Gastroesophageal sphincter (tissue), 4 donors: ENCODE measurements around the gene KCNJ11. TPM values are rescaled to one million over a fixed set of nuclear protein-coding genes. Genes with fewer than 3 reads are reported as not detected.
A peak's percentile ranks its signal among the peaks of the same experiment; 100 is the strongest.

Source experiments
- ATAC-seq: fragments of 150-250 bp; one replicate; pipeline ENCODE4 v1.9.1; 2016; ENCODE audit warnings: mild to moderate bottlenecking, moderate library complexity
- H3K27ac ChIP-seq, 4 donors: fragments of 200-600 bp; sonication (generic) in 3 of 4; 1 replicate in 3 of 4; 2 replicates in 1 of 4; pipeline ENCODE4 v1.5.1; 2016 to 2019
- H3K27me3 ChIP-seq: fragments of 200-600 bp; sonication (generic); one replicate; pipeline ENCODE4 v1.5.1; 2019
- H3K36me3 ChIP-seq, 2 donors: fragments of 200-600 bp; sonication (generic); one replicate each; pipeline ENCODE4 v1.5.1; 2019; ENCODE audit warnings: control low read depth in 1 of 2
- H3K4me1 ChIP-seq, 3 donors: fragments of 200-600 bp; sonication (generic); 1 replicate in 2 of 3; 2 replicates in 1 of 3; pipeline ENCODE4 v1.5.1; 2016 to 2019; ENCODE audit warnings: control low read depth in 2 of 3
- H3K4me3 ChIP-seq, 2 donors: fragments of 200-600 bp; sonication (generic); one replicate each; pipeline ENCODE4 v1.5.1; 2019; ENCODE audit warnings: mild to moderate bottlenecking in 1 of 2, moderate library complexity in 1 of 2
- H3K9me3 ChIP-seq, 3 donors: fragments of 200-600 bp; sonication (generic); one replicate each; pipeline ENCODE4 v1.5.1; 2017 to 2019; ENCODE audit warnings: control low read depth in 2 of 3
- EP300 ChIP-seq: sonication (generic); formaldehyde crosslinking; IDR thresholded peaks from one replicate; pipeline ENCODE4 v1.6.1; 2017; ENCODE audit warnings: antibody characterized with exemption, mild to moderate bottlenecking
- POLR2A ChIP-seq, 2 donors: fragments of 450-650 bp; IDR thresholded peaks; one replicate each; pipeline ENCODE4 v1.6.1; 2017; ENCODE audit warnings: antibody characterized with exemption in 2 of 2, mild to moderate bottlenecking in 2 of 2, moderate library complexity in 1 of 2
- POLR2AphosphoS5 ChIP-seq: sonication (generic); formaldehyde crosslinking; IDR thresholded peaks from one replicate; pipeline ENCODE4 v1.6.1; 2017; ENCODE audit warnings: antibody characterized with exemption
- WGBS, 2 donors: methylation state at CpG; one replicate each; pipeline ENCODE4 v1.1.5; 2018; ENCODE audit warnings: low coverage in 1 of 2; 5-methylcytosine and 5-hydroxymethylcytosine counted together
- total RNA-seq, 4 donors: library from RNA; depleted of rRNA; stranded (reverse); fragments of >200 nt; gene quantifications; one replicate each; pipeline ENCODE4 v1.1.0, GENCODE V29; 2016
- TF ChIP-seq, protein P1 (sequence below), 4 experiments: fragments of 200-600 bp in 2 of 4; fragments of 450-650 bp in 2 of 4; sonication (generic) in 1 of 4; IDR thresholded peaks; one replicate each; pipeline ENCODE4 v1.5.1; 2017 to 2019; ENCODE audit warnings: antibody characterized with exemption in 4 of 4, mild to moderate bottlenecking in 2 of 4, moderate library complexity in 2 of 4

The KCNJ11 gene
- total RNA-seq, 4 donors from 2014 or later: 0.67 to 4.0 (median 2.8) TPM

DNA sequence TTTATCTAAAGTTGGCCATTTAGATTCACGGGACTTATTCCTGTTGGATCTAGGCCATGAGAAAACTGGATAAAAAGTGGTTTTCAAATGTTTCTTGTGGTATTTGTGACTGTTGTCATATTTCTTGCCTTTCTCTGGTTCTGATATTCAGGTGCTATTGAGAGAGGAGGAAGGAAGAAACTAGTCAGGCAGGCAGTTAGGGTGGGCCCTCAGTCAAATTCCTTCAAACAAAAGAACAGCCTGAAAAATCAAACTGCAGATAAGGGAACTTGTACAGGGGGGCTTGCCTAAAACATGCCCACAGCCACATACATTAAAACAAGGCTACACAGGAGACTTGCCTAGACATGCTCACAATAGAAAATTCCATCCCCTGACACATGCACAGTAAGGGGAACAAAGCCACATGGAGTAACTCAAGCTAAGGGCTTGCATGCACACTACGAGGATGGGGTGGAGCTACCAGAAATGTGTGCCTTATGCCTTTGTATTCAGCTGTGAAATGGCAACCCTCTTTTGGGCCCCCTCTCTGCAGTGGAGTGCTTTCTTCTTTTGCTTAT lies 18.7 kb downstream of the KCNJ11 start:
- Histone ChIP-seq H3K9me3 (peaks cover 0 to 54% (median 6%) of the 10 kb centered on the region in 3 donors), H3K36me3 (peaks cover 4 to 89% of the 10 kb centered on the region in 2 donors), H3K27ac (no peak overlapping the region), H3K4me3 (no peak overlapping the region), H3K4me1 (no peaks in the 10 kb centered on the region), H3K27me3 (no peaks in the 10 kb centered on the region)
- ATAC-seq: no peak
- WGBS, 2 donors: 77 to 100% methylated on average over 2 of the region's 2 CpGs
- TF ChIP-seq POLR2A (IDR thresholded peaks at IDR 0.05) (no peak), POLR2AphosphoS5 (no peak), EP300 (no peak)
- TF ChIP-seq, protein P1, sequence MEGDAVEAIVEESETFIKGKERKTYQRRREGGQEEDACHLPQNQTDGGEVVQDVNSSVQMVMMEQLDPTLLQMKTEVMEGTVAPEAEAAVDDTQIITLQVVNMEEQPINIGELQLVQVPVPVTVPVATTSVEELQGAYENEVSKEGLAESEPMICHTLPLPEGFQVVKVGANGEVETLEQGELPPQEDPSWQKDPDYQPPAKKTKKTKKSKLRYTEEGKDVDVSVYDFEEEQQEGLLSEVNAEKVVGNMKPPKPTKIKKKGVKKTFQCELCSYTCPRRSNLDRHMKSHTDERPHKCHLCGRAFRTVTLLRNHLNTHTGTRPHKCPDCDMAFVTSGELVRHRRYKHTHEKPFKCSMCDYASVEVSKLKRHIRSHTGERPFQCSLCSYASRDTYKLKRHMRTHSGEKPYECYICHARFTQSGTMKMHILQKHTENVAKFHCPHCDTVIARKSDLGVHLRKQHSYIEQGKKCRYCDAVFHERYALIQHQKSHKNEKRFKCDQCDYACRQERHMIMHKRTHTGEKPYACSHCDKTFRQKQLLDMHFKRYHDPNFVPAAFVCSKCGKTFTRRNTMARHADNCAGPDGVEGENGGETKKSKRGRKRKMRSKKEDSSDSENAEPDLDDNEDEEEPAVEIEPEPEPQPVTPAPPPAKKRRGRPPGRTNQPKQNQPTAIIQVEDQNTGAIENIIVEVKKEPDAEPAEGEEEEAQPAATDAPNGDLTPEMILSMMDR (IDR thresholded peaks at IDR 0.05): no peak

DNA sequence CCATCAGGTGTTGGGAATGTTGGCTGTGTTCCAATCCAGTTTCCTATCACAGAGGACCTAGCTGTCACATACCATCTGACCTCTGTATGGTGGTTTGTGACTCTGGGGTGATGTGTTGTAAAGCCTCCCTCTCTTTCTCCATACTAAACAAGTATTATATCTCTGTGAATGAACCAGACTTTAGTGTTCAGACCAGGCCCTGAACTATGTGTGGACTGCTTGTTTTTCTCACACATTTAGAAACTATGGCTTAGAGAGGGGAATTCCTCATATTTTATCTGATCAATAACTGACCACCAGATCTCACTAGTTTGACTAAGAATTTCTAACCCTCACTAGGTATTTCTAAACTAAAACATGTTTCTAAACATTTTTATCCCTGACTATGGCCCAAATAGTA lies 19.4 kb downstream of the KCNJ11 start:
- Histone ChIP-seq H3K36me3 (peaks cover 4 to 86% of the 10 kb centered on the region in 2 donors), H3K9me3 (peaks cover 0 to 54% (median 6%) of the 10 kb centered on the region in 3 donors), H3K4me3 (no peak overlapping the region), H3K27ac (no peak overlapping the region), H3K27me3 (no peaks in the 10 kb centered on the region), H3K4me1 (no peaks in the 10 kb centered on the region)
- TF ChIP-seq EP300: no peak
- TF ChIP-seq, protein P1 (IDR thresholded peaks at IDR 0.05): no peak
- ATAC-seq: no peak

DNA sequence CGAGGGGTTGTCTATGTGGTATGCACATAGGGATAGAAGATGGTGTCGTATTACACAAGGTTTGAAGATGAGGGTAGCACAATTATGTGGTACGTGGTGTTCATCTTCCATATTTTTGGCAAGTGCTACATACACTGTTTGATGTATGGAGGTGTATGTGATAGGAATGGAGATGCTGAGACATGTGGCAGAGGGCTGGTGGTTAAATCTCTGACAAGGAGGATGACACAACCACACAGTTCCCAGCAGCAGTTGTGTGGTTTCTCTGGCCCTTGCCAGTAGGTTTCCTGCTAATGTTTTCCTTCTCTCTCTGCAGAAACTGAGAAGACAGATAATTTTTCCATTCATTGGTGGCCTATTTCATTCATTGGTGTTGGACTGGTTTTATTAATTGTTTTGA lies 19.9 kb downstream of the KCNJ11 start:
- ATAC-seq: no peak
- no peaks in the 10 kb centered on the region for H3K27me3 ChIP-seq
- no peaks in the 10 kb centered on the region for H3K4me1 ChIP-seq
- H3K36me3 ChIP-seq: peaks cover 4 to 86% of the 10 kb centered on the region in 2 donors
- H3K27ac ChIP-seq: no peak overlapping the region
- 84 to 97% methylated on average over 3 of the region's 3 CpGs for WGBS, 2 donors
- TF ChIP-seq EP300 (no peak), POLR2A (IDR thresholded peaks at IDR 0.05) (no peak), POLR2AphosphoS5 (no peak)
- TF ChIP-seq, protein P1 (IDR thresholded peaks at IDR 0.05): no peak
- no peak overlapping the region for H3K4me3 ChIP-seq
- H3K9me3 ChIP-seq: peaks cover 0 to 49% (median 6%) of the 10 kb centered on the region in 3 donors

DNA sequence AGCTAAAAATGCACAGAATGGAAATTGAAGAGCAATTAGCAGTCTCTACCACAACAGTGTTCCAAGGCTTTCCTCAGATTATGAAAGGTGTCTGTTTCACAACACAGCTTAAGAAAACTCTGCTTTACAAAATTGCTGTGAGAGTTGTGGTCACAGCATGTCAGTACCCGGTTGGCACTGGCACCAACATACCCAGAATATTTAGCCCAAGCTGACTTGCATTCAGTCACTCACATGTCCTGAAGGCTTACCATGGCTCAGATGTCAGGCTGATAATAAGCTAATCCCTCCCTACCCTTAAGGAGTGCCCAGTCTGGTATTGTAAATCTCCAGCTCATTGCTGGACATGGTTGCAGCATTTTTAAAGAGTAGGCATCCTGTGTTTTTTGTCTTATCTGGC lies 22.0 kb downstream of the KCNJ11 start:
- 88 to 100% methylated on average over 1 of the region's 1 CpG for WGBS, 2 donors
- TF ChIP-seq POLR2A (IDR thresholded peaks at IDR 0.05) (no peak), POLR2AphosphoS5 (no peak), EP300 (no peak)
- TF ChIP-seq, protein P1 (IDR thresholded peaks at IDR 0.05): no peak
- Histone ChIP-seq H3K36me3 (peaks cover 4 to 69% of the 10 kb centered on the region in 2 donors), H3K9me3 (peaks cover 0 to 28% (median 2%) of the 10 kb centered on the region in 3 donors), H3K27ac (no peak overlapping the region), H3K4me3 (no peak overlapping the region), H3K27me3 (no peaks in the 10 kb centered on the region), H3K4me1 (no peaks in the 10 kb centered on the region)
- no peak for ATAC-seq

DNA sequence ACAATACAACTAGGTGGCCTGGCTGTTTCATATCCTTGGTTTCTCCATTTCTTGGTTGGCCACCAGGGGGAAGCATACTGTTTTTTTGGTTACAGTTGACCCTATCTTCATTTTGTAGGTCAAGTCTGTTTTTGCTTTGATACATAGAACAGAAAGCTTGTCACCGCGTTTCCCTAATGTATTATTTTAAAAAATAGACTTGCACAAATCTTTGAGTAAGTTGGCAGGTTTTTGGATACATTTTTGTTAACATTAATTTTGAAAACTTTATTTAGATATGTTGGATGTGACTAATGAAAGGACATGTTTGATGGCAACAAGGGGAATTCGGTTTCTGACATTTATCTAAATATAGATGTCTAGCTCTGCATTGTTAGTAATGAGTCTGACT lies 33.9 kb downstream of the KCNJ11 start:
- Histone ChIP-seq H3K27me3 (no peaks in the 10 kb centered on the region), H3K9me3 (no peaks in the 10 kb centered on the region), H3K27ac (no peak overlapping the region), H3K36me3 (peaks cover 0 to 29% of the 10 kb centered on the region in 2 donors), H3K4me1 (peaks cover 0 to 30% (median 4%) of the 10 kb centered on the region in 3 donors), H3K4me3 (no peak overlapping the region)
- WGBS, 2 donors: 36 to 41% methylated on average over 3 of the region's 3 CpGs
- TF ChIP-seq, protein P1 (IDR thresholded peaks at IDR 0.05): peak; percentile 59 to 65 (median 62)
- TF ChIP-seq EP300: no peak
- ATAC-seq: no peak
